ENCODE data around the gene LHX3. TPM values are rescaled to one million over a fixed set of nuclear protein-coding genes. Genes with fewer than 3 reads are reported as not detected.

LHX3 gene
- total RNA-seq, 2 donors from 2014 or later = 1.3 TPM; not detected in 1

DNA sequence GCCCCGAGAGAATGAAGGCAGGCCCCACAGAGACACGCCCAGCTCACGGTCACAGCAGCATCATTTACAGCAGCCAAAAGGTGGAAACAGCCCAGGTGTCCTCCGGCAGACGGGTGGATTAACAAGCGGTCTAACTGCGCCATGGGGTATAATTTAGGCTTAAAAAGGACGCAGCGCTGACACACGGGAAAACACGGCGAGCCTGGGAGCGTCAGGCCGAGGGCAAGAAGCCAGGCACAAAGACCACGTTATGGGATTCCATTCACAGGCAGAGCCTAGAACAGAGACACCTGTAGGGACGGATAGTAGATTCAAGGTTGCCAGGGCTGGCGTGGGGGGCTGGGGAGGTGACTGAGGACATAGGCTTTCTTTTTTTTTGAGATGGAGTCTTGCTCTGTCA lies 49.4 kb downstream of the LHX3 start:
- 65% methylated on average over 17 of the region's 17 CpGs for WGBS
- intact Hi-C loops (cut with DNase I) = no loop called here
- TF ChIP-seq POLR2A (IDR thresholded peaks at IDR 0.05) (no peak), POLR2AphosphoS5 (IDR thresholded peaks at IDR 0.05) (no peak)
- TF ChIP-seq, protein P1, sequence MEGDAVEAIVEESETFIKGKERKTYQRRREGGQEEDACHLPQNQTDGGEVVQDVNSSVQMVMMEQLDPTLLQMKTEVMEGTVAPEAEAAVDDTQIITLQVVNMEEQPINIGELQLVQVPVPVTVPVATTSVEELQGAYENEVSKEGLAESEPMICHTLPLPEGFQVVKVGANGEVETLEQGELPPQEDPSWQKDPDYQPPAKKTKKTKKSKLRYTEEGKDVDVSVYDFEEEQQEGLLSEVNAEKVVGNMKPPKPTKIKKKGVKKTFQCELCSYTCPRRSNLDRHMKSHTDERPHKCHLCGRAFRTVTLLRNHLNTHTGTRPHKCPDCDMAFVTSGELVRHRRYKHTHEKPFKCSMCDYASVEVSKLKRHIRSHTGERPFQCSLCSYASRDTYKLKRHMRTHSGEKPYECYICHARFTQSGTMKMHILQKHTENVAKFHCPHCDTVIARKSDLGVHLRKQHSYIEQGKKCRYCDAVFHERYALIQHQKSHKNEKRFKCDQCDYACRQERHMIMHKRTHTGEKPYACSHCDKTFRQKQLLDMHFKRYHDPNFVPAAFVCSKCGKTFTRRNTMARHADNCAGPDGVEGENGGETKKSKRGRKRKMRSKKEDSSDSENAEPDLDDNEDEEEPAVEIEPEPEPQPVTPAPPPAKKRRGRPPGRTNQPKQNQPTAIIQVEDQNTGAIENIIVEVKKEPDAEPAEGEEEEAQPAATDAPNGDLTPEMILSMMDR (IDR thresholded peaks at IDR 0.05) = no peak
- Histone ChIP-seq H3K27ac (no peak overlapping the region), H3K4me1 (replicated peaks) (no peaks in the 10 kb centered on the region), H3K27me3 (replicated peaks; ENCODE audit: insufficient read depth) (peaks cover 11% of the 10 kb centered on the region), H3K4me3 (no peak overlapping the region), H3K36me3 (no peaks in the 10 kb centered on the region), H3K9me3 (no peaks in the 10 kb centered on the region)
- DNase-seq (ENCODE audit: low spot score) = no peak

DNA sequence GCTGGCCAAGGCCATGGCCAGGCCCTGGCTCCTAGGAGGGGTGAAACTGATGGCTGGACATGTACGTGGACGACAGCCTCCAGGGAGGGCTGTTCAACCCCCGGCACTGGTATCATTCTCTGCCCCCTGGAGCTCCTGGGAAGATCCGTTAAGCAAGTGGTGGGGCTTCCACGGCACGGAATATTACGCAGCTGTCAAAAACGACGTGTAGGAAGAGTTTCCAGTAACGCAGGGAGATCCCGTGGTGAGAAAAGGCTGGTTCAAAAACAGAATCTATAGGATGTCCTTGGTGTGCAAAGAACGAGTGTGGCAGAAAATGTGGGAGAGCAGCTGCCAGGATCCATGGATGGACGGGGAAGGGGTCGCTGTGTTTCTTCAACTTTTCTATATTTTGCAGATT lies 50.0 kb downstream of the LHX3 start:
- 94% methylated on average over 14 of the region's 14 CpGs for WGBS

DNA sequence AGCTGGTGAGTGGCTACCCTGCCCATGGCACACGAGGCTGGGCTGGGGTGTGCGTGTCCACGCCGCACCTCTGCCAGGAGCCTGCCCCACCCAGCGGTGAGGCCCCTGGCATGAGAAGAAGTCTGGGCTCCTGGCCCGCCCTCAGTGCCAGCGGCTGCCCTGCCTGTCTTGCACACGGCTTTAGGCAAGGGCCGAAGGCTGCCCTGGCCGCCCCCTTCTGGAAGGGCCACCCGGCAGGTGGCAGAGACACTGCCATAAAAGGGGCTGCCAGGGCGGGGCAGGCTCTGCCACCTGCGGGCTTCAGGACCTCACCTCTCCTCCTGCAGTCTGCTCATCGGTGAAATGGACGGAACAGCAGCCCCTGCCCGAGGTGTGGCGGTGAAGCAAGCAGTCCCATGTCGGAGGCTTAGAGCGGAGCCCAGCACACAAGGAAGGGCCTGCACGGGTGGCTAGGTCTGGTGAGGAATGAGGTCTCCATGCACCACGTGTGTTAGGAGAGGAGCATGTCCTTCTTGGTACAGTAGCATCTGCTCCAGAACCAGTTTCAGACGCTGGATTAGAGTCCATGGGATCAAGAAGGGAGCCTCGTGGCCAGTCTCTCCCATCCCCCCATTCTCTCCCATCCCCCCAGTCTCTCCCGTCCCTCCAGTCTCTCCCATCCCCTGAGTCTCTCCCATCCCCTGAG lies 51.4 kb downstream of the LHX3 start:
- Histone ChIP-seq H3K27me3 (replicated peaks; ENCODE audit: insufficient read depth) (peaks cover 11% of the 10 kb centered on the region), H3K4me1 (replicated peaks) (no peaks in the 10 kb centered on the region), H3K36me3 (no peaks in the 10 kb centered on the region), H3K4me3 (no peak overlapping the region), H3K27ac (no peak overlapping the region), H3K9me3 (no peaks in the 10 kb centered on the region)
- WGBS = 66% methylated on average over 23 of the region's 24 CpGs
- TF ChIP-seq POLR2A (IDR thresholded peaks at IDR 0.05) = no peak
- TF ChIP-seq, protein P1 (IDR thresholded peaks at IDR 0.05) = no peak
- intact Hi-C loops (cut with DNase I) = no loop called here
- DNase-seq (ENCODE audit: low spot score) = no peak

More for the DNA sequence above, 50.0 kb downstream of the LHX3 start:
- peaks cover 11% of the 10 kb centered on the region for H3K27me3 ChIP-seq (replicated peaks; ENCODE audit: insufficient read depth)
- H3K36me3 ChIP-seq = no peaks in the 10 kb centered on the region
- TF ChIP-seq POLR2A (IDR thresholded peaks at IDR 0.05) (no peak), POLR2AphosphoS5 (IDR thresholded peaks at IDR 0.05) (no peak)
- TF ChIP-seq, protein P1 (IDR thresholded peaks at IDR 0.05) = no peak
- intact Hi-C loops (cut with DNase I) = no loop called here
- no peaks in the 10 kb centered on the region for H3K9me3 ChIP-seq
- no peaks in the 10 kb centered on the region for H3K4me1 ChIP-seq (replicated peaks)
- H3K27ac ChIP-seq = no peak overlapping the region
- no peak for DNase-seq (ENCODE audit: low spot score)
- no peak overlapping the region for H3K4me3 ChIP-seq

DNA sequence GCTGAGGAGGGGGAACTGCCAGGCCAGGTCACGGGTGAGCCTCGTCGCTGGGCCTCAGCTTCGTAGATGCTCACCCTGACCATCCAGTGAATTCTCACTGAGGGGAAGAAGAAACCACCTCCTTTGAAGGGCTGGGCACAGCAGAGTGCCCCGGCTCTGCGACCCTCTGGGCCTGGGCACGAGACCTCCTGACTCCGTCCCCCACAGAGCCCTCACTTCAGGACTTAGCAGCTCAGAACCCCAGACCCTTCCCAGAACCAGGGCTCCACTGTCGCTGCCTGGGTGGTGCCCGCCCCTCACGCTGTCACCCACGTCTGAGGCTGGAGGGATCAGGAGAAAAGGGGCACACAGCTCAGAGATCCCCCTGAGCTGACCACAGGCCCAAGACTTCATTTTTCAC lies 52.0 kb downstream of the LHX3 start:
- Histone ChIP-seq H3K9me3 (no peaks in the 10 kb centered on the region), H3K4me3 (no peak overlapping the region), H3K27me3 (replicated peaks; ENCODE audit: insufficient read depth) (peaks cover 11% of the 10 kb centered on the region), H3K4me1 (replicated peaks) (no peaks in the 10 kb centered on the region), H3K27ac (no peak overlapping the region), H3K36me3 (no peaks in the 10 kb centered on the region)
- DNase-seq (ENCODE audit: low spot score) = no peak
- WGBS = 96% methylated on average over 12 of the region's 12 CpGs
- TF ChIP-seq POLR2A (IDR thresholded peaks at IDR 0.05) = no peak
- TF ChIP-seq POLR2AphosphoS5 (IDR thresholded peaks at IDR 0.05) = no peak
- TF ChIP-seq, protein P1 (IDR thresholded peaks at IDR 0.05) = no peak
- intact Hi-C loops (cut with DNase I) = no loop called here

DNA sequence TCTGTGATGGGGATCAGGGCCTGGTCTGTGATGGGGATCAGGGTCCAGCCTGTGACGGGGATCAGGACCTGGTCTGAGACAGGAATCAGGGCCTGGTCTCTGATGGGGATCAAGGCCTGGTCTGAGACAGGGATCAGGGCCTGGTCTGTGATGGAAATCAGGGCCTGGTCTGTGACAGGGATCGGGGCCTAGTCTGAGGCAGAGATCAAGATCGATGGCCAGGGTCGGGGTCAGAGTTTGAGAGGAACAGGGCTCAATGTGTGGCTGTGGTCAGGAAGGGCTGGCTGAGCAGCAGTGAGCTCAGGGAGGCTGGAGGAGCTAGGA lies 52.4 kb downstream of the LHX3 start:
- 91% methylated on average over 4 of the region's 4 CpGs for WGBS
- peaks cover 11% of the 10 kb centered on the region for H3K27me3 ChIP-seq (replicated peaks; ENCODE audit: insufficient read depth)
- TF ChIP-seq POLR2A (IDR thresholded peaks at IDR 0.05) (no peak), POLR2AphosphoS5 (IDR thresholded peaks at IDR 0.05) (no peak)
- TF ChIP-seq, protein P1 (IDR thresholded peaks at IDR 0.05) = no peak

More for the DNA sequence above, 52.4 kb downstream of the LHX3 start:
- H3K4me3 ChIP-seq = no peak overlapping the region
- no peaks in the 10 kb centered on the region for H3K36me3 ChIP-seq
- intact Hi-C loops (cut with DNase I) = no loop called here
- no peak for DNase-seq (ENCODE audit: low spot score)
- H3K27ac ChIP-seq = no peak overlapping the region
- H3K4me1 ChIP-seq (replicated peaks) = no peaks in the 10 kb centered on the region
- H3K9me3 ChIP-seq = no peaks in the 10 kb centered on the region

Measured in prostate gland (tissue), 2 donors.